HG02759 (cell line): ENCODE results near the gene NRGN.

ENCODE experiments used
- ATAC-seq: cut with Tn5 transposase; IDR thresholded peaks from one replicate; pipeline ENCODE4 v1.9.1; 2021; ENCODE audit warnings: mild to moderate bottlenecking, moderate library complexity; ENCODE audit not compliant: unreplicated experiment

NRGN gene

DNA sequence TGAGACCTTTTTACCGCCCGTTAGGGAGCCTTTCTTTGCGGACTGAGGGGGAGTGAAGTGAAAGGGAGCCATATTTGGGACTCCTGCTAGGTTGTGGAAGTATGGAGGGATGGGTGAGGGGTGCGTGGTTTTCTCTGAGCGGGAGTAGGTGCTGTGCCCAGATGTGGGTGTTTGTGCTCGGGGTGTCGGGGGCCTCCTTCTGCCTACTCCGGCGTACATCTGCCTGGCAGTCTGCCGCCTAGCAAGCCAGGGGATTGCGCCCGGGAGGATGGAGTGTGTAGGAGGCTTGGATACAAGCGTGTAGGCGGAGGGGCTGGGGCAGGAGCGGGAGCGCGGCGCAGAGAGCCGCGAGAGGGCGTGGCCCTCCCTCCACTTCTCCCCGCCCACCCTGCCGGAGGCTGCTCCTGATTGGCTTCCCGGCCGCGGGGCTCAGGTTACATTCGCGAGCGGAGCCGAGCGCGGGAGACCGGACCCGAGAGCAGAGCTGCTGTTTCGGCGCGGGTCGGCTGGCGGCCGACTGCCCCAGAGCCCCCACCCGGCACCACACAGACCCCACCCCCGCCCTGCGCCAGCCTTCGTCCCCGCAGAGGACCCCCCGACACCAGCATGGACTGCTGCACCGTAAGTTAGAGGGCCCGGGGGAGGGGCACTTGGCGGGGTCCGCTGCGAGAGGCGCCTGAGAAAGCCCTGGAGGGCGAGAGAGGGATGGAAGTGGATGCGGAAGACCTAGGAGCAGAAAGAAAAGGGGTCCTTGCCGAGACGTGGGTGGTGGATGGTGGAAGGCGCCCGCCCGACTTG lies at the start of gene NRGN:
TSS of gene NRGN (plus strand) at position 464 of the 798 bp plus-strand sequence. CDS start at position 607, 143 bp downstream.
- peak; percentile 98 for ATAC-seq

- ATAC-seq = no peak
Observed at GRCh38 chr11:124693142-124693541, 46.6 kb upstream of the NRGN start.

- no peak for ATAC-seq
Observed at GRCh38 chr11:124699547-124699946, 40.2 kb upstream of the NRGN start.

DNA sequence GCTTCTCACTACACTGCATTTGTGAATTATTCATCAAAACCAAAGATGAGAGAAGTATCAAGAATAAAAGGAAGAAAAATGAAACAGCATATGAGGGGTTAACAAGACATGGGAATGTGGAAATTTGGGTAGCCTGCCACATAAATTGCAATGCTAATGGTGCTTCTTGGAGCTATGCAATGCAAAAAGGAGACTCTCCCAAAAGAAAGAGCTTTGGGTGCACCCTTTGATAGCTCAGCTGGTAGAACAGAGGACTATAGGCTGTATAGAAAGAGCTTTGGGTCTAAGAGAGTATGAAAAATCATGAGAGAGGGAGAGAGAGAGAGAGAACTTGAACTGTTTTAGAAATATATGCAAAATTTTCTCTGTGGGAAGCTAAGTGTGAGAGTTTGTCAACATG lies 39.7 kb upstream of the NRGN start:
- ATAC-seq = no peak

- ATAC-seq = no peak
Observed at GRCh38 chr11:124707829-124708228, 31.9 kb upstream of the NRGN start.

DNA sequence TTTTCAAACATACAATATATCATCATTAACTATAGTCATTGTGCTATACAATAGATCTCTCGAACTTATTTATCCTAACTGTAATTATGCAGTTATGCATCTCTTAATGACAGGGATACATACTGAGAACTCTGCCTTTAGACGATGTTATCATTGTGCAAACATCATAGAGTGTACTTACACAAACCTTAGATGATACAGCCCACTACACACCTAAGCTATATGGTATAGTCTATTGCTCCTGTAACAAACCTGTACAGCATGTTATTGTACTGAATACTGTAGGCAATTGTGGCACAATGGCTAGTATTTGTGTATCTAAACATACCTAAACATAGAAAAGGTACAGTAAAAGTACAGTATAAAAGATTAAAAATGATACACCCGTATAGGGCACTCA lies 27.4 kb upstream of the NRGN start:
- no peak for ATAC-seq

DNA sequence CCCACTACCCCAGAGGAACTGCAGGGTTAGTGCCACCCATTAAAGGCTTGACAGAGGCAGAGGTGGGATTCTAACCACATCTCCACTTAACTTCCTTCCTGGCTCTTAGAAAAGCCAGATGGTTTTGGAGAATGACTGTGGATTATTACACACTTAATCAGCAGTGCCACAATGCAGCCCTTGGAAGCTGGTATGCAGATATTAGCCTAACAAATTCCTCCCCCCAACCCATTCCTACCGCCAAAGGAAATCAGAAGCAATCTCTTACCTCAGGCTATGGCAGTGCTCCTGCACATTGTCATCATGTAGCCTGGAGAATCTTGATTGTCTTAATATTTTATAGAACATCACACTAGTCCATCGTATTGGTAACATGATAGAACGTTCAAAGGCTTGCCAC lies 23.2 kb upstream of the NRGN start:
- ATAC-seq = no peak

DNA sequence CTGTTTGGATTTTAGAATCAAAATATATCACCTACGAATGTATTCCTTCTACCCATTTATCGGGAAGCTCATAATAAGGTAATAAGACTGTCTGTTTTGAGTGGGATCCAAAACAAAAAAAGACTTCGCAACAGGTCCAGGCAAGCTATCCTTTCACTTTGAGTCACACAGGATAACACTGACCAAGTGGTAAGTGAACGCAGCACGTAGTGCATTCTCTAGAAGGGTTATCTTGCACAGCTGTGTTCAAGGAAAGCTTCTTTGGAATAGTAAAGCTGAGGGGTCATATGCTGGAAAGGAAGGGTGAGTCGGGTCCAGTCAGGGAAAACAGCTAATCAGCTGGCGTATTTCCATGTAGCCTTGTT lies 22.3 kb upstream of the NRGN start:
- no peak for ATAC-seq

- peak; percentile 63 for ATAC-seq
Observed at GRCh38 chr11:124717786-124718651, 21.7 kb upstream of the NRGN start.

DNA sequence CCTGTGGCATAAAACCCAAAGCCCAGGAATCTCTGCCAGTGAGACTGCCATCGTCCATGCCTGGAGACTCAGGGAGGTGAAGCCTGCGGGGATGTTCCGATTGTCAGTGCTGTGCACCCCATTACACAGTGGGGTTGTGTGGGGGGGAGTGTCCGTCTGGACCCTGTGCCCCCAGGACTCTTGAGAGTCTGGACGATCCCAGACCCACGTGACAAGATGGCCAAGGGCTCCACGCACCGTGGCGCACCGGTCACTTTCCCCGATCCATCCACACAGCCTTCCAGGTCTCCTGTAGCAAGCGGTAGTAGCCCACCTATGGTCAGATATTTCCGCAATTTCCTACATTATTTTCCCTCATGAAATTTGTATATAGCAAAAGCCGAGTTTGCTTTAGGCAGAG lies 20.9 kb upstream of the NRGN start:
- ATAC-seq = no peak

GRCh38 chr11:124719534-124719933 lies 20.2 kb upstream of the NRGN start:
- ATAC-seq = no peak

DNA sequence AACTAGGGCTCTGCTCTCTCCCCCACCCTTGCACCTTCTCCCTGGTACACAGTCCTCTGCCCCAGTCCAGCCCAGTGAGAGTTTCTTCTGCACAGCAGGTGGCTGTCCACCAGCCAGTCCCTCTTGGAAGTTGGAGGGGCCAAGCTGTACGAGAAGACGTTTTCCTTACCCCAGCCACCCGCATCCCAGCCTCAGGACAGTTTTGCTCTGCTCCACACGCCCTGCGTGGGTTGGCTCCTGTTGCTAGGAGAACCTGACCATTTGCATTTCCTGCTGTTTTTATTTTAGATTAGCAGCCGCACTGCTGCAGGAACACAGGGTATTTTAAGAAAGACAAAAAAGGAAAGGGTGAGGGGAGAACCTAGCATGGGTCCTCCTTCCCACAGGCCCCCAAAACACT lies 17.6 kb upstream of the NRGN start:
- no peak for ATAC-seq

DNA sequence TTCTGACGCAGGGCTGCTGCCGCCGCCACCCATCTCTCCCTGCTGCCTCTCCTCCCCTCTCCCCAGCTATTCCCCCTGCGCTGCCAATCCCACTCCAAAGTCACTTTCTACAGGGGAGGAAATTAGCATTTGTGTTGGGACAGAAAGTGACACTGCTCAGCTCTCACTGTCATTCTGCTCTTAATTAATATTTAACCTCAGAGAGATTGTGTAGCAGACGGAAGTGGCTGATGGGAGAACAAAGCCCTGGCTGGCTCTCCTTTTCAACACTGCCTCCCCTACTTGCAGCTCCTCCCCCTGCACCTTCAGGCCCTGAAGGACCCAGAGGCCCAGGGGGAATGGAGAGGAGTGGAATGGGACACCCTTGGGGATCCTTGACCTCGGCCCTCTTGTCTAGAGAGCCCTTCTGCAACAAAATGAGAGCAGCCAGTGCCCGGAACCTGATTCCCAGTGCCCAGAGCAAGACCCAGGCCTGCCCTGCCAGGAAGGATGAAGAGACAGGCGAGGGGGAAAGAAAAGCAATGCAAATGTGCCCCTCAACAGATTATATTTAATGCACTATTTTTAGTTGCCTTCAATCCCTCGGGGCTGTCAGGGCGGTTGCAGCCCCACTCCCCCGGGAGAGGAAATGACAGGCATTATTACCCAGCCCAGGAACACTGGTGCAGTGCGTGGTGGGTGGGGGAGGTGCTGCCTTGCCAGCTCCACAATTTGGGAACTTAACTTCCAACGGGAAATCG lies 14.6 kb upstream of the NRGN start:
- peak; percentile 95 for ATAC-seq

DNA sequence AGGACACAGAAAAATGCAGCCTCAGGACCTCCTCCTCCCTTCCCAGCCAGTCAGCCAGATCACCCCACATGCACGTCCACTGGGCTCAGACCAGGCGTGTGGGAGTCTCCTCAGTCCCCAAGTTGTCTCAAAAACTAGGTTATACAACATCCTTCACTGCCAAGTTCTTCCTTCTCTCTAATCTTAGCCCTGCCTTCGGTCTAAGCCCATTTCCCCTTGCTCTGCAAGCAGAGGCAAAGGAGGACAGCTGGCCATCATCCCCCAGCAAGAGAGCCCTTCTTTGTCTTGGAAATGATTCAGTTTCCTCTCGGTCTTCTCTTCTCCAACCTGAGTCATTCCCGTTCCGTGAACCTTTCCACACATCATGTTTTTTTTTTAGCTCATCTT lies 14.0 kb upstream of the NRGN start:
- peak; percentile 8 for ATAC-seq

DNA sequence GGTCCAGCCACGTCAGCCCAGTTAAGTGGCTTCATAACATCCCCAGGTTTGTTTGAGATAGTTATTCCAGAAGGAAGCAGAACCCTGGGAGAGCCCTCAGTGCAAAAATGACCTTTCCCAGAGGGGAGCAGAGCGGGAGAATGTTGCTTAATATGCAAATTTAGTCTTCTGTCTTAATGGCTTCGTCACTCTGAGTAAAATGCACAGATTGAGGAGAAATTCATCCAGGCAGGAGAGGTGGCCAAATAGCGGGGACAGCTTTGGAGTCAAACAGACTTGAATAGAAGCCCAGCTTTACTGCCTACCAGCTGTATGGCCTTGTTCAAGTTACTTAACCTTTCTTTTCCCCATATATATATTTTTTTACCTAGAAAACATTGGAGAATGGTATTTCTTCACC lies 12.3 kb upstream of the NRGN start:
- no peak for ATAC-seq

DNA sequence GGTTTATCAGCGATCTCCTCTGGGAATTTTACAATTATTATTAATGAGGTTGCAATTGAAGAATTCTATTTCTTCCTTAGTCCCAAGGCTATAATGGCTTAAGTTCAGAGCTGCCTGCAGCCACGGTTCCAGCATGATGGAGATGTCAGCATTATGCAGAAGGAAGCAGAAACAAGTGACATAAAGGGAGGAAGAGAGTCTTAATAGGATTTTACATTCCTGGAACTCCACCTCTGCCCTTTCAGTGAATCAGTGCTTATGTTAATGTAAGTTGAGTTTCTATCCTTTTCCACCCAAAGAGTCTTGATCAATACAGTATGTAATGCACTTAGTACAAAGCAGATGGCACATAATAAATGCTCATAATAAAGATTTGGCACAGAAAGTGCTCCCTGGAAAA lies 11.6 kb upstream of the NRGN start:
- no peak for ATAC-seq

- no peak for ATAC-seq
Observed at GRCh38 chr11:124729571-124729970, 10.2 kb upstream of the NRGN start.

- no peak for ATAC-seq
Observed at GRCh38 chr11:124732230-124732629, 7.5 kb upstream of the NRGN start.

GRCh38 chr11:124736736-124737135 lies 3.0 kb upstream of the NRGN start:
- no peak for ATAC-seq

GRCh38 chr11:124737638-124738305 lies 2.0 kb upstream of the NRGN start:
- ATAC-seq = no peak
